HG03575 (cell line): ENCODE measurements around the gene IL2RA.

ENCODE experiments used
- ATAC-seq: cut with Tn5 transposase; IDR thresholded peaks from one replicate; pipeline ENCODE4 v1.9.1; 2021; ENCODE audit not compliant: unreplicated experiment, insufficient number of reproducible peaks, low FRiP score; ENCODE audit errors: extremely low read depth

IL2RA gene

GRCh38 chr10:6002809-6003510 is 59.2 kb downstream of the IL2RA start:
- no peak for ATAC-seq

DNA sequence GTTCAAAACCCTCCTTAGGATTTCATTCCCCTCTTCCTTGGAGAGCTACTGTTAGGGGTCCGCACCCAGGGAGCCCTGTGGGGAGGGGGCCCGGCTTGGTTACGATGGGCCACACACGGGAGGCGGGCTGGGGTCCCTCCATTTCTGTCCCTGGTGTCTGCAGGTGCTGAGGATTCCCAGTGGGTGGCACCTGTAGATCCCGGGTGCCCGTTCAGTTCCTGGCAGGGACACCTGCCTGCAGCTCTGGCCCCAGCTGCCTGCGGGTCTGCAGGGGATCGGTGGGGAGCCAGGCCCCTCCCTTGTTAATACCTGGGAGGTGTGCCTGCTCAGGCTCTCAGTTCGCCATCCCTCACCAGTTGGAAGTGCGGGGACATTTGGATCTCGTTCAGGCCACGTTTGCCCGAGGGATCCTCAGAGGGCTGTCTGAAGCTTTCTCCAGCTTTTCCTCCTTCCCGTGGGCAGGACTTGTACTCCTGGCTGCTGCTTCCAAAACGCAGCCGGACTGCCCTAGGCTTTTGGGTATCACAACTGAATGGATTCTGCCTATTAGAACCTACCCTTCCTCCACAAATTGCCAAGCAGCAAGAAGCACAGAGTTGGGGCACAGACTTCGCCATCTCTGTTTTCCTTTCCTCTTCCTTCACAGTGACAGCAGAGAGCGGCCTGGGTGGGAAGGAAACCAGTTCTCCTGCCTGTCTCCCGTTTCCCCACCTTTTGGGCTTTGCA is 62.6 kb downstream of the IL2RA start:
- no peak for ATAC-seq

GRCh38 chr10:5996696-5997095 is 65.5 kb downstream of the IL2RA start:
- ATAC-seq: no peak

DNA sequence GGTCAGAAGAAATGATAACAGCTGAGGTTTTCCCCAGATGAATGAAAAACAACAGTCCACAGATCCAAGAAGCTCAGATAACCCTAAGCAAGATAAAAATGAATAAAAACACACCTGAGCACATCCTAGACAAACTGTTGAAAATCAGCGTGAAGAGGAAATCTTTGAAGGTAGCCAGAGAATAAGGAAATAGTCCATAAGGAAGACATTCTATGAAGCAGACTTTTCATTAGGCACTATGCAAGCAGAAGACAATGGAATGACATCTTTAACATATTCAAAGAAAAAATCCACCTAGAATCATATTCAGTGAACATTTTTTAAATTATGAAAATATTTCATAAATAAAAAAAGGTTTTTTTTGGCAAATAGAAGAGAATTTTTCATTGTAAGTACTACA is 69.8 kb downstream of the IL2RA start:
- ATAC-seq: no peak

DNA sequence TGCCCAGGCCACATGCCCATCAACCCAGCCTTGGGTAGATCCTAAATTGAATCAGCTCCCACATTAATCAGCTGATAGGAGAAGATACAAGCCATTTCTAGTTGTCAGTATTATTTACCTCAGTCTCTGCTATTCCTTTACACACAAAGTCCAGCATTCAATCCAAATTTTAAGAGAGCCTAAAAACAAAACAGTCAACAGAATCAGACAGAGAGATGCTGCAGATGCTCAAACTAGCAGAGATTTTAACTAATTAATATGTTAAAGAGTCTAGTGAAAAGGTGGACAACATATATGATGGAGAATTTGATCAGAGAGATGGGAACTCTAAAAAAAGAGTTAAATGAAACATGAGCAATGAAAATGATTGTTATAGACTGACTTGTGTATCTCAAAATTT is 70.5 kb downstream of the IL2RA start:
- no peak for ATAC-seq

GRCh38 chr10:5989756-5990155 is 72.4 kb downstream of the IL2RA start:
- no peak for ATAC-seq

- no peak for ATAC-seq
Observed at GRCh38 chr10:5988336-5988920, 73.7 kb downstream of the IL2RA start.

- no peak for ATAC-seq
Observed at GRCh38 chr10:5987747-5988146, 74.4 kb downstream of the IL2RA start.

DNA sequence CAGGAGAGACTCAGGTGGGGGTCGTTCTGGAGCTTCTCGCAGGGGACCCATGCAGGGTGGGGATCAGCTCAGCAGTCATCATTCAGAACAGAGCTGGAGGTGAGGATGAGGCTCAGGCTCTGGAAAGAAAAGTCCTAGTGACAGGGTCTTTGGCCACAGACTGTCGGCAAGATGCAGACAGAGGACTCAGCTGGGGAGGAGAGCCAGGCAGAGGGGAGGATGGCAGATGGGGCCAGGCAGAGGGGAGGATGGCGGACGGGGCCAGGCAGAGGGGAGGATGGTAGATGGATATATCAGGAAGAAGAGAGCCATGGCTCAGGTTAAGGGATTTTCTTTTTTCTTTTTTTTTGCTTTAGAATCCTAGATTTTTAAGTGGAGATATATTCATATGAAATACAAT is 77.1 kb downstream of the IL2RA start:
- ATAC-seq: no peak

- no peak for ATAC-seq
Observed at GRCh38 chr10:5983774-5984173, 78.4 kb downstream of the IL2RA start.

DNA sequence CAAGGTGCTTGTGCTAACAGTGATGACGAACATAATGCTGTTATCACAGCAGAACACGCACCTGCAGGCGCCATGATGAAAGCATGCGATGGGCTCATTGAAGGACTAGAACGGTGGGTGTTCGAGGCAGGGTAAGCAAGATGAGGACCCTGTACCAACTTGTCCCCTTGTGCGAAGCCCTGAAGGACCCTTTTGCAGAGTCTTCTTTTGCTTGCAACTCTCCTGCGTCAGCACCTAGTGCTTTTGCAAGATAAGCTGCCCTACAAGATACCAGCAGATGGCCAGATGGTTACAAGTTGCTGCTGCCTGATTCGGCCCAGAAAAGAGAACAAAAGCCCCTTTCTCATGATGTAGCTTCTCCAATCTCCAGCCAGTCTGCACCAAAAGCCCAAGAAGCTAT is 80.6 kb downstream of the IL2RA start:
- ATAC-seq: no peak

- no peak for ATAC-seq
Observed at GRCh38 chr10:5978230-5978489, 84.0 kb downstream of the IL2RA start.

GRCh38 chr10:5977471-5978229 is 84.5 kb downstream of the IL2RA start, which contains the start of gene IL15RA:
IL15RA (minus strand) TSS chr10:5977543; CDS start chr10:5977492, 51 bp downstream.
- ATAC-seq: no peak

DNA sequence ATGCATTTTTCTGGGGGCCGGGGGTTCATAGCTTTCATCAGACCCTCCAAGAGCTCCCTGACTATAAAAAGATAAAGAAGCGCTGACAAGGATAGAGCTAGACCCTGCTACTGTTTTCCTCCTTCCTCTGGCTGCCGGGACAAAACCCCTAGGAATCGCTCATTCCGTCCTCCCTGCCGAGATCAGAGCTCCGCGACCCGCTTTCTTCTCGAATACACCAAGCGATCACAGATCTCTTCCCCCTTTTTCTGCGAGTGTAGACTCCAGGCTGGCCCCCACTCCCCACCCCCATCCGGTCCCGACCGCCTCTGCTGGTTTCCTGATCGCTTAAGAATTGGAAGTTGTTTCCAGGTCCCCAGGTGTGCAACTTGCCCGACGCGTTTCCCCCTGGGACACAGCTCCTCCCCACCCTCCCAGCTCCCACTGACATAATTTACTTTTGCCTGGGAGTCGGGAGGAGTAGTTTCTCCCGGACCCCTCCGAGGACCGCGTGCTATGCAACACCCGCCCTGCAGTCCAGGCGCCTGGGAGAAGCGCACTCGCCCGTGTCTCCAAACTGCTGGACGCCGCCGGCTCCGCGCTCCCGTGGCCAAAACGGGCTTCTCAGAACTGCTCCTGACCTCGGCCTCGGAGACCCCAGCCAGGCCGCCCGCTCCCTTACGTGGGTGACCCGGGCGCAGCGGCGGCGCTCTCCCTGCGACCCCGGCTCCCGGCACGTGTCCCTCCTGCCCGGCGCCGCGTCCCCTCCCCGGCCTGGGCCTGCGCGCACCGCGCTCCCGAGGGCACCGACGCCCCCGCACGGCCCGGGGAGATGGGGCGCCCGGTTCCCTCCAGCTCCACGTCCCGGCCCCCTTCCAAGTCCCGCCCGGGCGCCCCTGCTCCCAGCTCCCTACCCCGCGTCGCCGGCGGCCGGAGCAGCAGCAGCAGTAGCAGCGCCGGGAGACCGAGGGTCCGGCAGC is 85.4 kb downstream of the IL2RA start:
- ATAC-seq: no peak

DNA sequence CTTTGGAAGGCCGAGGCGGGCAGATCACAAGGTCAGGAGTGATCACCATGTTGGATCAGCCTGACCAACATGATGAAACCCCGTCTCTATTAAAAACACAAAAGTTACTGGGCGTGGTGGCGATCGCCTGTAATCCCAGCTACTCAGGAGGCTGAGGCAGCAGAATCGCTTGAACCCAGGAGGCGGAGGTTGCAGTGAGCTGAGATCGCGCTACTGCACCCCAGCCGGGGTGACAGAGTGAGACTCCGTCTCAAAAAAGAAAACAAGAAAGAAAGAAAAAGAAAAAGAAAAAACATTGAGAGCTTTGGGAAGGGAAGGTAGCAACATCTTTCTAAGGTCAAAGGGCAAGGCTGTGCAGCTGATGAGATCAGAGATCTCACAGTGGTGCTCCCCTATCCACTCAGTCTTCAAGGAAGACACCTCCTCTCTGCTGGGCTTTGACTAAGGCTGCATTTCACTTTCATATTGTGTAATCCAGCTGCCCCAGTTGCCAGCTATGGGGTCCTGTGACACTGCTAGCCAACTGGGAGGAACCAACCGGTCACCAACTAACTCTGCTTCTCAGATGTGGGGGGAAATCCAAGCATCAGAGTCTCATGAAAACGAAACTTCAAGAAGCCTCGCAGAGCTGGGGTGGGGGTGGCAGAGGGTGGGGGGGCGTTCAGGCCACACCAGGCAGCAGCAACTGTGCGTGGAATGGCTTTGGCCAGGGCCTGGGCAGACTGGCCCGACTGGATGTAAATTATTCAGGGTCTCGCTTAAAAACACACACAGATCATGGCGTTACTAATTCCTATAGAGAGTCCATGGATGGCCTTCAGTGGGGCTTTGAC is 86.3 kb downstream of the IL2RA start:
- peak; percentile 71 for ATAC-seq

DNA sequence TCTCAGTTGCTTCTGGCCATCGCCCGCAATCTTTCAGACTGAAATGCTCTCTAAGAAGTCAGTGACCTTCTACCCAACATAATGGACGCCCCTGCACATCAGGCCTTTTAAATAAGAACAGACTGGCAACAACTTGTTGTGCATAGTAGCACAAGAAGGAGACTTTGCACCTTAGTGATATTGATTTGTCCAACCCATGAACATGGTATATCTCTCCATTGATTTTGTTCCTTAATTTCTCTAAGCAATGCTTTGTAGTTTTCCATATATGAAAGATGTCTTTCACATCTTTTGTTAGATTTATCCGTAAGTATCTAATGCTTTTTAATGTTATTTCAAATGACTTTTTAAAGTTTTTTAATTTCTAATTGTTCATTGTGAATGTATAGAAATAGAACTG is 89.1 kb downstream of the IL2RA start:
- ATAC-seq: no peak

- no peak for ATAC-seq
Observed at GRCh38 chr10:5971886-5972285, 90.3 kb downstream of the IL2RA start.

DNA sequence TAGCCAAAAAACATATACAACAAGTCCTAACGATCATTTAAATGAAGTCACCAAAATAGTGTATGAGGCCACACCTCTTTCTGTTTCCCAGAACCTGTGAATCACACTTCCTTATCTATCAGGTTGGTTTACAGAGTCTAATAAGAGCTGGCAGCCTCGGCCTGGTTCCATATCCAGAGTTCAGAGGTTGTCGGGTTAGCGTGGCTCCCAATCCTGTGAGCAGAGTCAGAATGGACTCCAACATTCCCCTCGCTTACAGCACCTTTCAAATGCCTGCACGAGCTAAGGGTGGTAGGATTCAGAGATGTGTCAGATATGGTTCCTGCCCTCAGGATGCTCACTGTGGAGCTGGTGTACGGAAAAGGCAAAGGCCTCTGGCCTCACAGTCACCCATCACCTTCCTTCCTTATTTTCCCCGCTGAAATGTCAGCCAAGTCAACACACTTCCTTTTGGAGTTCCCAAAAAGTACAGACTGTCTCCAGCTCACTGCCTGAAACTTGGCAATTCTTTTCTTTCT is 90.8 kb downstream of the IL2RA start:
- no peak for ATAC-seq
